DOHH2 (cell line): ENCODE data around the gene SLC6A19.

Source experiments
- H3F3A ChIP-seq: fragments of 200-600 bp; sonication (generic), shearing (Covaris generic); 2 replicates; pipeline ENCODE4 v1.6.0; 2016; ENCODE audit warnings: antibody characterized with exemption, mild to moderate bottlenecking; ENCODE audit not compliant: control insufficient read depth, insufficient read depth
- H3K27ac ChIP-seq: fragments of 200-600 bp; sonication (generic); 2 replicates; pipeline ENCODE4 v1.5.1; 2014; ENCODE audit warnings: low read depth, mild to moderate bottlenecking, low read length, moderate library complexity
- H3K27me3 ChIP-seq: fragments of 200-600 bp; sonication (generic); 2 replicates; pipeline ENCODE4 v1.6.1; 2014; ENCODE audit warnings: mild to moderate bottlenecking, low read length, mixed read lengths; ENCODE audit not compliant: control insufficient read depth
- H3K36me3 ChIP-seq: fragments of 200-600 bp; sonication (generic); 2 replicates; pipeline ENCODE4 v1.6.1; 2014; ENCODE audit warnings: mild to moderate bottlenecking, low read length, moderate library complexity, mixed read lengths; ENCODE audit not compliant: control insufficient read depth
- H3K4me1 ChIP-seq: fragments of 200-600 bp; sonication (generic); 2 replicates; pipeline ENCODE4 v1.6.1; 2014; ENCODE audit warnings: mild to moderate bottlenecking, low read length, mixed read lengths; ENCODE audit not compliant: control insufficient read depth
- H3K4me2 ChIP-seq: fragments of 200-600 bp; sonication (generic); 2 replicates; pipeline ENCODE4 v1.6.0; 2014; ENCODE audit warnings: mild to moderate bottlenecking, low read length, moderate library complexity
- H3K4me3 ChIP-seq: fragments of 200-600 bp; sonication (generic); 2 replicates; pipeline ENCODE4 v1.5.1; 2014; ENCODE audit warnings: mild to moderate bottlenecking, low read length, mixed read lengths
- H3K79me2 ChIP-seq: fragments of 200-600 bp; sonication (generic); 2 replicates; pipeline ENCODE4 v1.6.1; 2014; ENCODE audit warnings: mild to moderate bottlenecking, low read length, mixed read lengths; ENCODE audit not compliant: control insufficient read depth
- H3K9me2 ChIP-seq: fragments of 200-600 bp; sonication (generic); replicated peaks from 2 replicates; pipeline ENCODE4 v1.6.1; 2014; ENCODE audit warnings: mild to moderate bottlenecking, low read length, mixed read lengths; ENCODE audit not compliant: control insufficient read depth
- H3K9me3 ChIP-seq: fragments of 200-600 bp; sonication (generic); 2 replicates; pipeline ENCODE4 v1.6.1; 2014; ENCODE audit warnings: antibody characterized with exemption, low read length, mixed read lengths; ENCODE audit not compliant: control insufficient read depth, insufficient read depth
- H4K20me1 ChIP-seq: fragments of 200-600 bp; sonication (generic); 2 replicates; pipeline ENCODE4 v1.6.0; 2014; ENCODE audit warnings: low read depth, mild to moderate bottlenecking, antibody characterized with exemption, low read length, moderate library complexity; ENCODE audit not compliant: control insufficient read depth, insufficient read depth
- CTCF ChIP-seq: fragments of 200-600 bp; sonication (generic); IDR thresholded peaks from one replicate; pipeline ENCODE4 v1.5.1; 2014; ENCODE audit warnings: antibody characterized with exemption, mild to moderate bottlenecking, low read depth, low read length; ENCODE audit not compliant: poor library complexity, severe bottlenecking
- EZH2phosphoT487 ChIP-seq: fragments of 200-600 bp; sonication (generic); IDR thresholded peaks from 2 replicates; pipeline ENCODE4 v1.6.1; 2017; ENCODE audit warnings: borderline replicate concordance, mild to moderate bottlenecking, antibody characterized with exemption, low read length, moderate library complexity, mixed read lengths

The SLC6A19 gene

GRCh38 chr5:1232780-1233179 is 31.4 kb downstream of the SLC6A19 start:
- H3K27me3 ChIP-seq = no peaks in the 10 kb centered on the region
- no peaks in the 10 kb centered on the region for H3K9me2 ChIP-seq
- no peak overlapping the region for H3K27ac ChIP-seq
- no peak for TF ChIP-seq CTCF
- TF ChIP-seq EZH2phosphoT487 = no peak
- H3K4me2 ChIP-seq = no peak overlapping the region
- H3K9me3 ChIP-seq = peaks cover 17% of the 10 kb centered on the region
- H4K20me1 ChIP-seq = no peaks in the 10 kb centered on the region
- H3K4me3 ChIP-seq = no peak overlapping the region
- H3F3A ChIP-seq = no peaks in the 10 kb centered on the region
- H3K79me2 ChIP-seq = no peaks in the 10 kb centered on the region
- no peaks in the 10 kb centered on the region for H3K4me1 ChIP-seq
- no peaks in the 10 kb centered on the region for H3K36me3 ChIP-seq

- H3F3A ChIP-seq = no peaks in the 10 kb centered on the region
- H4K20me1 ChIP-seq = no peaks in the 10 kb centered on the region
- H3K9me2 ChIP-seq = no peaks in the 10 kb centered on the region
- no peaks in the 10 kb centered on the region for H3K4me1 ChIP-seq
- no peak overlapping the region for H3K27ac ChIP-seq
- TF ChIP-seq EZH2phosphoT487 (no peak), CTCF (no peak)
- H3K9me3 ChIP-seq = peaks cover 17% of the 10 kb centered on the region
- H3K4me3 ChIP-seq = no peak overlapping the region
- H3K79me2 ChIP-seq = no peaks in the 10 kb centered on the region
- H3K27me3 ChIP-seq = no peaks in the 10 kb centered on the region
- no peaks in the 10 kb centered on the region for H3K36me3 ChIP-seq
- H3K4me2 ChIP-seq = no peak overlapping the region
Measured at GRCh38 chr5:1235379-1235778, 34.0 kb downstream of the SLC6A19 start.

GRCh38 chr5:1235838-1236237 is 34.4 kb downstream of the SLC6A19 start:
- Histone ChIP-seq H3K4me3 (no peak overlapping the region), H3K36me3 (no peaks in the 10 kb centered on the region), H3K9me3 (peaks cover 17% of the 10 kb centered on the region), H3K4me2 (no peak overlapping the region), H4K20me1 (no peaks in the 10 kb centered on the region), H3K27me3 (no peaks in the 10 kb centered on the region), H3K4me1 (no peaks in the 10 kb centered on the region), H3K27ac (no peak overlapping the region), H3K79me2 (no peaks in the 10 kb centered on the region), H3F3A (no peaks in the 10 kb centered on the region), H3K9me2 (no peaks in the 10 kb centered on the region)
- no peak for TF ChIP-seq CTCF
- TF ChIP-seq EZH2phosphoT487 = no peak
